Testis (tissue), 3 donors: ENCODE results near the gene OR6K2. TPM values are rescaled to one million over a fixed set of nuclear protein-coding genes. Genes with fewer than 3 reads are reported as not detected.

Experiments used
- DNase-seq: peaks from one replicate; pipeline ENCODE4 v3.0.0-alpha.2; 2019
- H3K27ac ChIP-seq, 2 donors: fragments of 200-600 bp; sonication (generic); one replicate each; pipeline ENCODE4 v1.5.1; 2019
- H3K27me3 ChIP-seq: fragments of 200-600 bp; sonication (generic); one replicate; pipeline ENCODE4 v1.5.1; 2019
- H3K36me3 ChIP-seq: fragments of 200-600 bp; sonication (generic); one replicate; pipeline ENCODE4 v1.5.1; 2017; ENCODE audit warnings: low read depth; ENCODE audit errors: missing control alignments
- H3K4me1 ChIP-seq: fragments of 200-600 bp; sonication (generic); one replicate; pipeline ENCODE4 v1.5.1; 2019
- H3K4me3 ChIP-seq, 2 donors: fragments of 200-600 bp; sonication (generic); one replicate each; pipeline ENCODE4 v1.5.1; 2017 to 2019
- H3K9me3 ChIP-seq: fragments of 200-600 bp; sonication (generic); one replicate; pipeline ENCODE4 v1.5.1; 2017
- POLR2A ChIP-seq: fragments of 450-650 bp; IDR thresholded peaks from one replicate; pipeline ENCODE4 v1.6.1; 2017; ENCODE audit warnings: antibody characterized with exemption, mild to moderate bottlenecking, moderate library complexity
- WGBS, 2 donors: methylation state at CpG; one replicate each; pipeline ENCODE4 v1.1.5; 2018; 5-methylcytosine and 5-hydroxymethylcytosine counted together
- intact Hi-C: fragments of 100-400 bp; cut with DNase I; formaldehyde crosslinking; loops from one replicate; pipeline ENCODE4 v1.15.1; 2023; ENCODE audit warnings: low total_unique reads
- polyA plus RNA-seq: library from polyadenylated mRNA; stranded (reverse); fragments of 350-450 nt; fragmentation: Illumina TruSeq; extraction: RNeasy Lipid Tissue Mini Kit (QIAGEN cat#74804); gene quantifications from one replicate; pipeline ENCODE4 v1.2.3, GENCODE V29; 2014; ENCODE audit warnings: low read depth, low replicate concordance; ENCODE audit not compliant: insufficient read depth
- total RNA-seq, 2 donors: library from RNA; depleted of rRNA; stranded (reverse); fragments of >200 nt; gene quantifications; one replicate each; pipeline ENCODE4 v1.2.3, GENCODE V29; 2016
- TF ChIP-seq, protein P1 (sequence below), 3 experiments: fragments of 450-650 bp in 2 of 3; fragments of 200-600 bp in 1 of 3; sonication (generic) in 1 of 3; IDR thresholded peaks; one replicate each; pipeline ENCODE4 v1.5.1; 2016 to 2019; ENCODE audit warnings: antibody characterized with exemption in 3 of 3, mild to moderate bottlenecking in 2 of 3, moderate library complexity in 1 of 3

OR6K2 gene
- total and polyA plus RNA-seq, 3 donors from 2014 or later = not detected

DNA sequence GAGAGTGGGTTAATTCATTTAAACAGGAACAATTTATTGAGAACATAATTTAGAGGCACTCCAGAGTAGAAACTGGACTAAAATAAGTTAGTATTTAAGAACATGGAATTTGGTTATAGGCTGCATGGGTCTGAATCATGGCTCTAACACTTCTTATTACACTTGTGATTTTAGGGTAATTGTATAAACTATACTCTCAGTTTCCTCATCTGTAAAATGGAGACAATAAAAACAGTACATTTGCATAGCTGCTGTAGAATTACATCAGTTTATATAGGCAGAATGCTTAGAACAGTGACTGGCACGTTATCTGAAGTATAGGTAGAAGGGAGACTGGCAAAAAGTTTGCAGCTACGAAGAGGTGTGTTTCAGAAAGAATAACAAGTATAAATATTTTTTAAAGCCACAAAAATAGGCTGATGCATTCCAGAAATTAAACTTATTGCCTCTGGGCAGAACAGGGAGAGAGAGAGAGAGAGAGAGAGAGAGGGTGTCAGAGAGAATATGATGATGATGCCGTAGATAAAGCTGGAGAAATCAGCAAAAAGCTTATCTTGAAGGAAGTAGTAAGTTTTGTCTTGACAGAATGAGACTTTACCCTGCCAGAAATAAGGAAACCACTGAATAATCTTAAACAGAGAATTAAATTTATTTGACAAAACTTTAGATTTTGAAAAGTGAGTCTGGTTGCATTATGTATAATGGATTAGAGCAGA is 28.2 kb upstream of the OR6K2 start:
- H3K4me3 ChIP-seq = no peak overlapping the region
- no peaks in the 10 kb centered on the region for H3K9me3 ChIP-seq
- H3K4me1 ChIP-seq = no peaks in the 10 kb centered on the region
- DNase-seq = no peak
- no peaks in the 10 kb centered on the region for H3K27me3 ChIP-seq
- intact Hi-C loops = no loop called here
- TF ChIP-seq POLR2A = no peak
- TF ChIP-seq, protein P1, sequence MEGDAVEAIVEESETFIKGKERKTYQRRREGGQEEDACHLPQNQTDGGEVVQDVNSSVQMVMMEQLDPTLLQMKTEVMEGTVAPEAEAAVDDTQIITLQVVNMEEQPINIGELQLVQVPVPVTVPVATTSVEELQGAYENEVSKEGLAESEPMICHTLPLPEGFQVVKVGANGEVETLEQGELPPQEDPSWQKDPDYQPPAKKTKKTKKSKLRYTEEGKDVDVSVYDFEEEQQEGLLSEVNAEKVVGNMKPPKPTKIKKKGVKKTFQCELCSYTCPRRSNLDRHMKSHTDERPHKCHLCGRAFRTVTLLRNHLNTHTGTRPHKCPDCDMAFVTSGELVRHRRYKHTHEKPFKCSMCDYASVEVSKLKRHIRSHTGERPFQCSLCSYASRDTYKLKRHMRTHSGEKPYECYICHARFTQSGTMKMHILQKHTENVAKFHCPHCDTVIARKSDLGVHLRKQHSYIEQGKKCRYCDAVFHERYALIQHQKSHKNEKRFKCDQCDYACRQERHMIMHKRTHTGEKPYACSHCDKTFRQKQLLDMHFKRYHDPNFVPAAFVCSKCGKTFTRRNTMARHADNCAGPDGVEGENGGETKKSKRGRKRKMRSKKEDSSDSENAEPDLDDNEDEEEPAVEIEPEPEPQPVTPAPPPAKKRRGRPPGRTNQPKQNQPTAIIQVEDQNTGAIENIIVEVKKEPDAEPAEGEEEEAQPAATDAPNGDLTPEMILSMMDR (IDR thresholded peaks at IDR 0.05) = no peak
- H3K36me3 ChIP-seq = no peaks in the 10 kb centered on the region
- H3K27ac ChIP-seq = no peak overlapping the region
- 75 to 85% methylated on average over 3 of the region's 3 CpGs for WGBS, 2 donors

DNA sequence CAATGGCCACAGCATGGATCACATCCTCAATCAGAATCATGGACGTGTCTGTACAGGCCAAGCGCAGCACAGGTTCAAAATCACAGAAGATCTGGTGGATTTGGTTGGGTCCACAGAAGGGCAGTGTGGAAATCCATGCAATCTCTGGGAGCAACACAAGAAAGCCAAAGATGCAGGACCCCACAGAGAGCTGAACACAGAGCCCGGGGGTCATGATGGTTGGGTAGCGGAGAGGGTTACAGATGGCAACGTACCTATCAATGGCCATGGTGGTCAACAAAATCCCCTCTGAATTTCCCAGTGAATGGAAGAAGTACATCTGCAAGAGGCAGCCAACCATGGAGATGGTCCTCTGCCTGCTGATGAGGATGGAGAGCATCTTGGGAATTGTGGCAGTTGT is 24.0 kb upstream of the OR6K2 start:
- intact Hi-C loops = no loop called here
- H3K27me3 ChIP-seq = no peaks in the 10 kb centered on the region
- no peaks in the 10 kb centered on the region for H3K36me3 ChIP-seq
- no peak for TF ChIP-seq POLR2A
- TF ChIP-seq, protein P1 (IDR thresholded peaks at IDR 0.05) = no peak
- no peak overlapping the region for H3K27ac ChIP-seq
- no peaks in the 10 kb centered on the region for H3K4me1 ChIP-seq
- no peak overlapping the region for H3K4me3 ChIP-seq
- no peaks in the 10 kb centered on the region for H3K9me3 ChIP-seq
- 95 to 97% methylated on average over 5 of the region's 5 CpGs for WGBS, 2 donors
- no peak for DNase-seq

DNA sequence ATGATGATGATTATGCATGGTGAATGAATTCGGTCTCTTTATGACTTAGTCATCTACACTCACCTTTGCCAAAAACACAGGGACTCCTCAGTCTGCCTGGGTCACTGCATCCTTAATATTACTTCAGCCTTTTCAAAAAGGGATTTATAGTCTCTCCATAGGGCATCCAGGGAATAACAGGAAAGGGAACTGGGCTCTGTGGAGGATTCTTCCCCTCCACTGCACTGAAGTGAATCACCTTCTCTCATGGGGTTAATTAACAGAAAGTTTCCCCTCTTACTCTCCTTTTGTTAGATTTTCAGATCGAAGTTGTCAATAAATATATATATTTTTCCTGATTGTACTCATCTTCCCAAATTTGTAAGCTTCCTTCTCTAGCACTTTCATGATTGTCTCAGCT is 20.2 kb upstream of the OR6K2 start, which contains the start of gene OR6K3:
OR6K3 (minus strand) TSS at position 101 of the 400 bp plus-strand sequence. CDS start 2,605 bp downstream, outside the sequence.
- intact Hi-C loops = no loop called here
- Histone ChIP-seq H3K27ac (no peak within 1 kb of the TSS), H3K4me1 (no peaks in the 10 kb centered on the region), H3K9me3 (no peaks in the 10 kb centered on the region), H3K27me3 (no peaks in the 10 kb centered on the region), H3K36me3 (no peaks in the 10 kb centered on the region), H3K4me3 (no peak within 1 kb of the TSS)
- DNase-seq = no peak
- TF ChIP-seq POLR2A = no peak
- TF ChIP-seq, protein P1 (IDR thresholded peaks at IDR 0.05) = no peak
- WGBS, 2 donors = 75 to 87% methylated on average over 2 of the region's 2 CpGs

DNA sequence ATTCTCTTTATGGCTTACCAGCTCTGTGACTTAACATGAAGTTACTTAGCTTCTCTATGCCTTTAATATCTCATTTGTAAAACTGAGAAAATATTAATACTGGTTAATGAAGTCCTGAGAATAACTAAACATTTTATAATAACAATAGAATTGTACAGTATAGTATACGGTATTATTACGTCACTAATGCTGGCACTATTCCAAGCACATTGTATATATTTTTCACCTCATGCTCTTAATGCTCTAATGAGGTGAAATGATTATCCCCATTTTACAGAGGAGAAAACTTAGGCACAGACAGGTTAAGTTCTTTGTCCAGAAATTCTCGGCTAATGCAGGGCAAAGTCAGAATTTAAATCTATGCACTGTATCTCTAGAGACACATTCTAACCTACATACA is 19.2 kb upstream of the OR6K2 start:
- DNase-seq = no peak

More for the DNA sequence above, 19.2 kb upstream of the OR6K2 start:
- H3K4me3 ChIP-seq = no peak overlapping the region
- no peaks in the 10 kb centered on the region for H3K36me3 ChIP-seq
- no peak overlapping the region for H3K27ac ChIP-seq
- WGBS, 2 donors = 68 to 79% methylated on average over 3 of the region's 3 CpGs
- TF ChIP-seq POLR2A = no peak
- TF ChIP-seq, protein P1 (IDR thresholded peaks at IDR 0.05) = no peak
- no peaks in the 10 kb centered on the region for H3K27me3 ChIP-seq
- intact Hi-C loops = no loop called here
- H3K9me3 ChIP-seq = no peaks in the 10 kb centered on the region
- H3K4me1 ChIP-seq = no peaks in the 10 kb centered on the region
